ENCODE measurements around the gene FAM169A.
"Not testable (repeated sequence)": the region's sequence is repeated elsewhere in the genome, so short reads cannot be mapped to it uniquely, and the experiment has no call there.

FAM169A gene

GRCh38 chr5:74798977-74799911, 66.9 kb downstream of the FAM169A start:
- DNase-seq = no peak

- DNase-seq = not testable (repeated sequence)
These were observed 74.5 kb downstream of the FAM169A start for GRCh38 chr5:74791669-74792068.

GRCh38 chr5:74787424-74787823, 78.8 kb downstream of the FAM169A start:
- no peak for DNase-seq

GRCh38 chr5:74786851-74787250, 79.3 kb downstream of the FAM169A start:
- DNase-seq = no peak

GRCh38 chr5:74778609-74779008, 87.6 kb downstream of the FAM169A start:
- no peak for DNase-seq

GRCh38 chr5:74772359-74772758, 93.8 kb downstream of the FAM169A start:
- no peak for DNase-seq

- DNase-seq = no peak
These were observed 98.6 kb downstream of the FAM169A start for GRCh38 chr5:74767579-74767913.

- DNase-seq = peak; percentile 92 to 94
These were observed 99.2 kb downstream of the FAM169A start, which contains the start of the genes GFM2 and NSA2 for GRCh38 chr5:74766849-74767578. GFM2 (minus strand) TSS chr5:74767117; CDS start chr5:74763742, 3,375 bp downstream. NSA2 (plus strand) TSS chr5:74767249; CDS start chr5:74767361, 112 bp downstream.

GRCh38 chr5:74766418-74766848, 99.8 kb downstream of the FAM169A start:
- DNase-seq = peak in 1 of 2 donors; percentile 56

GRCh38 chr5:74765929-74766328, 100.3 kb downstream of the FAM169A start:
- DNase-seq = no peak

- no peak for DNase-seq
These were observed 101.0 kb downstream of the FAM169A start for GRCh38 chr5:74765201-74765600.

GRCh38 chr5:74763504-74763903, 102.7 kb downstream of the FAM169A start:
- DNase-seq = no peak

GRCh38 chr5:74762599-74762998, 103.6 kb downstream of the FAM169A start:
- DNase-seq = no peak

- DNase-seq = no peak
These were observed 104.9 kb downstream of the FAM169A start for GRCh38 chr5:74761241-74761640.

GRCh38 chr5:74748742-74749141, 117.4 kb downstream of the FAM169A start:
- not testable (repeated sequence) for DNase-seq

GRCh38 chr5:74738406-74738805, 127.8 kb downstream of the FAM169A start:
- DNase-seq = no peak

- no peak for DNase-seq
These were observed 129.4 kb downstream of the FAM169A start for GRCh38 chr5:74736759-74737158.
